DMS153 treated with DMSO at 0.1 percent for 48 hours (cell line): ENCODE data around the gene ARRB2.

Experiments used
- DNase-seq: peaks from one replicate; lab custom pipeline; 2025; ENCODE audit not compliant: unreplicated experiment; lab: John Stamatoyannopoulos, UW

The ARRB2 gene

DNA sequence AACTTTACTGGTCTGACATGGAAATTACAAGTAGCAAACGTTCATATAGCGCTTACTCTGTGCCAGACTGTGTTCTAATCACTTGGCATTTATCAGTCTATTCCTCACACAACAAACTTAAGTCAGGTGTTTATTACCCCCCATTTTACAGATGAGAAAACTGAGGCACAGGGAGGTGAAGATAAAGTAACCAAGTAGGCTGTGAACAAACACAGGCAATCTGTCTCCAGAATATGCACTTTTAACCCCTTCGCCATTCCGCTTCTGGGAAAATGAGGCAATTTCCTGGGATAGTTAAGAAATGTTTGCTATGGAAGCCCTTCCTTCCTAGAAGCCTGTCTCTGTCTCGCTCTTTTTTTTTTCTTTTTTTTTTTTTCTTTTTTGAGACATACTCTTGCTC lies 41.5 kb downstream of the ARRB2 start:
- DNase-seq, result no peak

- DNase-seq, result no peak
Measured at GRCh38 chr17:4753392-4753791, 43.0 kb downstream of the ARRB2 start.

DNA sequence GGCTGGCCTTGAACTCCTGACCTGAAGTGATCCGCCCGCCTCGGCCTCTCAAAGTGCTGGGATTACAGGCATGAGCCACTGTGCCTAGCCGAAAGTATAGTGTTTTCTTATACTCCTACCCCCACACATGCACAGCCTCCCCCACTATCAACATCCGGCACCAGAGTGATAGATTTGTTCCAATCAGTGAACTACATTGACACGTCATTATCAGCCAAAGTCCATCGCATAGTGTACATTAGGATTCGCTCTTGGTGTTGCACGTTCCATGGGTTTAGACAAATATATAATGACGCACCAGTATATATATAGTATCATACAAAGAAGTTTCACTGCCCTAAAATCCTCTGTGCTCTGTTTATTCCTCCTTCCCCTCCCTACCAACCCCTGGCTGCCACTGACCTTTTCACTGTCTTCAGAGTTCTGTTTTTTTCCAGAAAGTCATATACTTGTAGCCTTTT lies 49.4 kb downstream of the ARRB2 start:
- DNase-seq, result no peak

GRCh38 chr17:4764595-4764994 lies 54.2 kb downstream of the ARRB2 start:
- DNase-seq, result no peak

DNA sequence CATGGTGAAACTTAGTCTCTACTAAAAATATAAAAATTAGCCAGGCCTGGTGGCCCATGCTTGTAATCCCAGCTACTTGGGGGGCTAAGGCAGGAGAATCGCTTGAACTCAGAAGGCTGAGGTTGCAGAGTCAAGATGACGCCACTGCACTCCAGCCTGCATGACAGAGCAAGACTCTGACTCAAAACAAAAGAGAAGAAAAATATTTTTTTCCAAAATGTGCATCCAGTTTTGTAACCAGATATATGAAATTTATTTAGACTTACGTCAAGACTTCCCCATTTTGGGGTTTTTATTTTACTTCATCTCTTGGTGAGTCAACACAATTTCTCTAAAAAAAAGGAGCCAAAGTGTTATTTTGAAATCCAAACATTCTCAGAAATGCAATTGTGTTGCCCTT lies 55.8 kb downstream of the ARRB2 start:
- DNase-seq, result no peak

DNA sequence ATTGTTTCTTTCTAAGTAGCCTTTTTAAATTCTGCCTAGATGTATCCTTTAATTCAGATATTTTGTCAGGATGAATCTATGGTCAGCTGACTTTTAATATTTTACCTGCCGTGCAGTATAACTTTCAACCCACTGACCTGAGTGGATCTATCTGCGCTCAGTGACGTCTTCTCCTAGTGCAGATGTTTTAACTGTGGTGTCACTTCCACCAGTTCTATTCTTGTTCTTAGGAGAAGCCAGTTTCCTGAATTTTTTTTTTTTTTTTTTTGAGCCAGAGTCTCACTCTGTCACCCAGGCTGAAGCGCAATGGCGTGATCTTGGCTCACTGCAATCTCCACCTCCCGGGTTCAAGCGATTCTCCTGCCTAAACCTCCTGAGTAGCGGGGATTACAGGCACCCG lies 56.3 kb downstream of the ARRB2 start:
- DNase-seq, result no peak

- no peak for DNase-seq
Measured at GRCh38 chr17:4768298-4768697, 57.9 kb downstream of the ARRB2 start.

DNA sequence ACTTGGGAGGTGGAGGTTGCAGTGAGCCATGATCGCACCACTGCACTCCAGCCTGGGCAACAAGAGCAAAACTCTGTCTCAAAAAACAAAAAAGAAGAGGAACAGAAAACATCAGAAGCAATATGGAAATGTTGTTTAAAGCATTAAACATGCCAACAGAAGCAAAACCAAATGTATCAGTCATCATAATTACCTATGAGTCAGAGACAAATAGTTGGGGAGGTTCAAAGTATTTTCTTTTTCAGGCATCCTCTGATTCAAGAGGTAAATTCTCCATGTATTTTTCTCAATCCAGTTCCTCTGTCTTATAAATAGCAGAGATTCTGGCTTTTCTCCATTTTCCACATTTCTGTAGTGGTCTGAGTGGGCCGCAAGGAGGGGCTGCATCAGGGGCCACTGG lies 59.2 kb downstream of the ARRB2 start:
- DNase-seq, result no peak
